Effector memory CD8-positive, alpha-beta T cell (primary cell): ENCODE measurements around the gene CLCN7.

Experiments
- ATAC-seq: fragments of 150-1000 bp; cut with Tn5 transposase; replicated peaks from 2 replicates; pipeline ENCODE4 v1.10.0; 2021; ENCODE audit warnings: mild to moderate bottlenecking, moderate library complexity
- DNase-seq, 3 experiments: peaks; one replicate each; pipeline ENCODE4 v3.0.0; 2021
- H3K27ac Mint-ChIP-seq, 2 donors: one replicate each; pipeline ENCODE4 v1.8.0; 2022; ENCODE audit warnings: mild to moderate bottlenecking in 2 of 2, mixed read lengths in 2 of 2, moderate library complexity in 2 of 2
- H3K27me3 Mint-ChIP-seq, 2 donors: one replicate each; pipeline ENCODE4 v1.8.0; 2022; ENCODE audit warnings: mixed read lengths in 2 of 2
- H3K36me3 Mint-ChIP-seq: one replicate; pipeline ENCODE4 v1.8.0; 2022; ENCODE audit warnings: mild to moderate bottlenecking, moderate library complexity, mixed read lengths; ENCODE audit not compliant: insufficient read depth
- H3K4me1 Mint-ChIP-seq, 2 donors: one replicate each; pipeline ENCODE4 v1.8.0; 2022; ENCODE audit warnings: low read depth in 2 of 2, mixed read lengths in 2 of 2
- H3K4me3 Mint-ChIP-seq, 2 donors: one replicate each; pipeline ENCODE4 v1.8.0; 2022; ENCODE audit warnings: mild to moderate bottlenecking in 2 of 2, mixed read lengths in 2 of 2, moderate library complexity in 2 of 2
- H3K9me3 Mint-ChIP-seq, 2 donors: one replicate each; pipeline ENCODE4 v1.8.0; 2022; ENCODE audit warnings: mixed read lengths in 2 of 2

Gene CLCN7

GRCh38 chr16:1509307-1510221 lies 34.7 kb upstream of the CLCN7 start:
- no peaks in the 10 kb centered on the region for H3K9me3 Mint-ChIP-seq
- H3K27ac Mint-ChIP-seq = no peak overlapping the region
- ATAC-seq = no peak
- no peak for DNase-seq
- no peaks in the 10 kb centered on the region for H3K4me1 Mint-ChIP-seq
- H3K36me3 Mint-ChIP-seq = peaks cover 13% of the 10 kb centered on the region
- no peak overlapping the region for H3K4me3 Mint-ChIP-seq
- H3K27me3 Mint-ChIP-seq = no peaks in the 10 kb centered on the region

- no peak overlapping the region for H3K4me3 Mint-ChIP-seq
- H3K4me1 Mint-ChIP-seq = no peaks in the 10 kb centered on the region
- DNase-seq (no peak), ATAC-seq (no peak)
- peaks cover 13% of the 10 kb centered on the region for H3K36me3 Mint-ChIP-seq
- no peak overlapping the region for H3K27ac Mint-ChIP-seq
- no peaks in the 10 kb centered on the region for H3K27me3 Mint-ChIP-seq
- no peaks in the 10 kb centered on the region for H3K9me3 Mint-ChIP-seq
These were observed 33.8 kb upstream of the CLCN7 start for GRCh38 chr16:1508494-1509187.

GRCh38 chr16:1506494-1507213 lies 31.8 kb upstream of the CLCN7 start:
- Mint-ChIP-seq H3K27ac (no peak overlapping the region), H3K9me3 (no peaks in the 10 kb centered on the region), H3K4me3 (no peak overlapping the region), H3K27me3 (no peaks in the 10 kb centered on the region), H3K4me1 (no peaks in the 10 kb centered on the region), H3K36me3 (peaks cover 10% of the 10 kb centered on the region)
- ATAC-seq (no peak), DNase-seq (no peak)

- ATAC-seq (no peak), DNase-seq (no peak)
- no peak overlapping the region for H3K27ac Mint-ChIP-seq
- H3K4me3 Mint-ChIP-seq = no peak overlapping the region
- H3K27me3 Mint-ChIP-seq = no peaks in the 10 kb centered on the region
- H3K4me1 Mint-ChIP-seq = no peaks in the 10 kb centered on the region
- H3K9me3 Mint-ChIP-seq = no peaks in the 10 kb centered on the region
- H3K36me3 Mint-ChIP-seq = peaks cover 10% of the 10 kb centered on the region
These were observed 31.1 kb upstream of the CLCN7 start for GRCh38 chr16:1505912-1506311.

GRCh38 chr16:1505073-1505844 lies 30.4 kb upstream of the CLCN7 start:
- ATAC-seq (no peak), DNase-seq (no peak)
- Mint-ChIP-seq H3K27ac (no peak overlapping the region), H3K9me3 (no peaks in the 10 kb centered on the region), H3K27me3 (no peaks in the 10 kb centered on the region), H3K4me1 (no peaks in the 10 kb centered on the region), H3K4me3 (no peak overlapping the region), H3K36me3 (peaks cover 9% of the 10 kb centered on the region)

- Mint-ChIP-seq H3K36me3 (peaks cover 5% of the 10 kb centered on the region), H3K4me3 (no peak overlapping the region), H3K9me3 (no peaks in the 10 kb centered on the region), H3K27ac (no peak overlapping the region), H3K27me3 (no peaks in the 10 kb centered on the region), H3K4me1 (no peaks in the 10 kb centered on the region)
- DNase-seq = no peak
- ATAC-seq = no peak
These were observed 28.5 kb upstream of the CLCN7 start for GRCh38 chr16:1503110-1503955.

GRCh38 chr16:1502092-1503004 lies 27.5 kb upstream of the CLCN7 start:
- no peak for ATAC-seq
- Mint-ChIP-seq H3K9me3 (no peaks in the 10 kb centered on the region), H3K4me3 (no peak overlapping the region), H3K36me3 (peaks cover 4% of the 10 kb centered on the region), H3K27me3 (no peaks in the 10 kb centered on the region), H3K27ac (no peak overlapping the region), H3K4me1 (no peaks in the 10 kb centered on the region)
- no peak for DNase-seq

- H3K4me1 Mint-ChIP-seq = no peaks in the 10 kb centered on the region
- H3K27me3 Mint-ChIP-seq = no peaks in the 10 kb centered on the region
- peaks cover 4% of the 10 kb centered on the region for H3K36me3 Mint-ChIP-seq
- H3K27ac Mint-ChIP-seq = no peak overlapping the region
- no peak for ATAC-seq
- H3K4me3 Mint-ChIP-seq = no peak overlapping the region
- DNase-seq = no peak
- no peaks in the 10 kb centered on the region for H3K9me3 Mint-ChIP-seq
These were observed 26.8 kb upstream of the CLCN7 start for GRCh38 chr16:1501630-1502029.

GRCh38 chr16:1500465-1501150 lies 25.8 kb upstream of the CLCN7 start:
- Mint-ChIP-seq H3K27me3 (no peaks in the 10 kb centered on the region), H3K36me3 (peaks cover 4% of the 10 kb centered on the region), H3K9me3 (no peaks in the 10 kb centered on the region), H3K4me3 (no peak overlapping the region), H3K27ac (no peak overlapping the region), H3K4me1 (no peaks in the 10 kb centered on the region)
- no peak for ATAC-seq
- DNase-seq = no peak

- DNase-seq (no peak), ATAC-seq (no peak)
- Mint-ChIP-seq H3K9me3 (no peaks in the 10 kb centered on the region), H3K4me3 (no peak overlapping the region), H3K27me3 (no peaks in the 10 kb centered on the region), H3K27ac (no peak overlapping the region), H3K36me3 (peaks cover 7% of the 10 kb centered on the region), H3K4me1 (no peaks in the 10 kb centered on the region)
These were observed 25.1 kb upstream of the CLCN7 start for GRCh38 chr16:1499756-1500464.
